Daoy (cell line): ENCODE measurements around the gene ARID4B. TPM values are rescaled to one million over a fixed set of nuclear protein-coding genes. Genes with fewer than 3 reads are reported as not detected.
"Not testable (repeated sequence)": the region's sequence is repeated elsewhere in the genome, so short reads cannot be mapped to it uniquely, and the experiment has no call there.

ENCODE experiments used
- DNase-seq: peaks from one replicate; pipeline ENCODE4 v3.0.0-alpha.2; 2015; ENCODE audit warnings: low read depth
- total RNA-seq: library from RNA; depleted of rRNA; stranded (reverse); fragments of >200 nt; shearing (Covaris generic); gene quantifications from 2 replicates; pipeline ENCODE4 v1.2.3, GENCODE V29; 2014

Gene ARID4B
- total RNA-seq, 1 experiment from 2014 or later = 18.7 TPM

DNA sequence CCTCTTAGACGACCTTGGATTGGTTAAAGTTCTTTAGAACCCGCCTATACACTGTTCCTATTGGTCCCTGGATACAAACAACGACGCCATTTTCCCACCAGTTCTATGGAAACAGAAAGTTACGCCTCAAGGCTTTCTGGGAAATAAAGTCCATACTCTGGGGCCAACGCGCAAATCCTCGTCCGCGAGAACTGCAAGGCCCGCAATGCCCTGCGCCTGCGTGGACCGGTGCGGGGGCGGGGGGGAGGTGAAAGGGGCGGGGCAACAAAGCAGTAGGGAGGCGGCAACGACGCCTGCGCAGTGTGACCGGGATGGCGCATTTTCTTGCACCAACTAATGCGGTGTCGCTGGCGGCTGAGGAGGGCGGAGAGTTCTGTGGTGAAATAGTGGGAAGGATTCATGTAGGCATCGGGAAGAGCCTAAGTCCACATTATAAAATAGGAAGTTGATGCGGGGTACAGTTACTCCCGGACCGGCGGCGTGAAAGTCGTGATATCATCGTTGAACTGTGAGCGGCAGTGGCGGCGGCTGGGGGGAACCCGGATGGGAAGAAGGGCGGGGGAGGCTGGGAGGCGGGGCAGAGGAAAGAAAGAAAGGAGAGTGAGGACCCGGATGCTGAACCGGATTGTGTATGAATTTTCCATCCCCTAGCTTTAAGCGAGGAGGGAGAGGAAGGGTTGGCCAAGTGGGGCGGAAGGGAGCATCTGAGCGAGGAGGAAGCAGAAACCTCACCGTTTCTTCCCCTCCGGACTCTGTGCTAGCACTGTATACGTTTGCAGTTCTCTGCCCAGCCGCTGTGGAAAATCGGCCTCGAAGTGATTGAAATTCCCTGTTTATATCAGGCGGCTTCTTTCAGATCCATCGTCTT is 526 bp upstream of the ARID4B start, which contains the start of gene GGPS1:
Gene GGPS1, plus strand, starts transcription at position 300 of the 868 bp plus-strand sequence. CDS start 6,695 bp downstream, outside the sequence.
- peak; percentile 99 for DNase-seq

- peak; percentile 54 for DNase-seq
Observed at GRCh38 chr1:235326719-235327558, 1.0 kb downstream of the ARID4B start.

GRCh38 chr1:235325854-235326253 is 2.1 kb downstream of the ARID4B start:
- no peak for DNase-seq

DNA sequence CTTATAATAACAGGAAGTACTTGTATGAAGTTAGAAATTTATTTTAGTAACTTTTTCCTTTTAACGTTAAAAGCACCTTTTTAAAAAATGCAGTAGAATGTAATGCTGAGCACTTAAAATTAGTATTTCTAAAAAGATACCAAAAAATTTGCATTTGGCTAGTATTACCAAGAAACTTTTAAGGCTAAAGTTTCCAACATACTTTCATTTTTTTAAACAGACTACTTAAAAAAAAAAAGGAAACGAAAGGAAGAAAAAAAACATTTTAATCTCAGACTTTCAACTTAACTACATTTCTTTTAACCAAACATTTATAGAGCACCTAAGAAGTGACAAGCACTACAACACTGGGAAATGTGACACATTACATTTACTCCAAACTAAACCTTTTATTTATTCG is 2.8 kb downstream of the ARID4B start:
- DNase-seq = no peak

DNA sequence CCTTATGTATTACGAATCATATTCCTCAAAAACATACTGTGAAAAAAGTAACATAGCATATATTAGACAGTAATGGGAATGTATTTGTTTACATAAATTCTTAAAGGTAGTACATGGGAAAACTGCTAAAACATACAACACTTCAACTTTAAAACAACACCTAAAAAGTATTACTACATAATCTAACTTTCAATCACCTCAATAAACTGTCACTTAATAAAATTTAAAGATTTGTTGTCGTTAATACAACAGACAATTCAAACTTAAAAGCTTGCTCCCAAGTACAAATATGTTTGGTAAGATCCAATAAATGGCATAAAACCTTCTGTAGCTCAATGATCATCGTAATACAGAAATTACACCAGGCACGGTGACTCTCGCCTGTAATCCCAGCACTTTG is 3.7 kb downstream of the ARID4B start:
- no peak for DNase-seq

GRCh38 chr1:235320521-235321179 is 7.3 kb downstream of the ARID4B start:
- DNase-seq = no peak

GRCh38 chr1:235319255-235319654 is 8.7 kb downstream of the ARID4B start:
- DNase-seq = no peak

DNA sequence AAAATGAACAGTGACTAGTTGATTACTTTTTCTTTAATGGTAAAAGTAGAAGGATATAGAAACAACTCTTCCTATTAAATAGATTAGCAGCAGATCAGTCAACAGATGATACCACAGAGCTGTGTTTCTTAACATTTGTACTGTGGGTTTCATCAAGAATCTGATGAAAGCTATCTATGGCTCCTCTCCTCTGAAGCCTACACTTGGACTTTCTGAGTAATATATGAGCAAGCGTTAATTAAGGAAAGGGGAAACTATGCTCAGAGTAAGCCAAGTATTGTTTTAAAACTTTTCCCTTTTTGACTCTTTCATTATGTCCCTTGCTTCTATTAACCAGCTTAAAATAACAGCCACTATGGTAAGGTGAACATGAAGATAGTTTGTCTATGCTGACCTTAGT is 10.8 kb downstream of the ARID4B start:
- DNase-seq = no peak

GRCh38 chr1:235315735-235316134 is 12.2 kb downstream of the ARID4B start:
- DNase-seq = no peak

- DNase-seq = no peak
Observed at GRCh38 chr1:235315173-235315572, 12.8 kb downstream of the ARID4B start.

- no peak for DNase-seq
Observed at GRCh38 chr1:235313931-235314678, 13.9 kb downstream of the ARID4B start.

GRCh38 chr1:235313262-235313661 is 14.7 kb downstream of the ARID4B start:
- no peak for DNase-seq

DNA sequence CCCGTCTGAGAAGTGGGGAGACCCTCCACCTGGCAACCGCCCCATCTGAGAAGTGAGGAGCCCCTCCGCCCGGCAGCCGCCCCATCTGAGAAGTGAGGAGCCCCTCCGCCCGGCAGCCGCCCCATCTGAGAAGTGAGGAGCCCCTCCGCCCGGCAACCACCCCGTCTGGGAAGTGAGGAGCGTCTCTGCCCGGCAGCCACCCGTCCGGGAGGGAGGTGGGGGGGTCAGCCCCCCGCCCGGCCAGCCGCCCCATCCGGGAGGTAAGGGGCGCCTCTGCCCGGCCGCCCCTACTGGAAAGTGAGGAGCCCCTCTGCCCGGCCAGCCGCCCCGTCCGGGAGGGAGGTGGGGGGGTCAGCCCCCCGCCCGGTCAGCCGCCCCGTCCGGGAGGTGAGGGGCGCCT is 18.8 kb downstream of the ARID4B start:
- DNase-seq = not testable (repeated sequence)

- DNase-seq = no peak
Observed at GRCh38 chr1:235307158-235308124, 20.5 kb downstream of the ARID4B start.

DNA sequence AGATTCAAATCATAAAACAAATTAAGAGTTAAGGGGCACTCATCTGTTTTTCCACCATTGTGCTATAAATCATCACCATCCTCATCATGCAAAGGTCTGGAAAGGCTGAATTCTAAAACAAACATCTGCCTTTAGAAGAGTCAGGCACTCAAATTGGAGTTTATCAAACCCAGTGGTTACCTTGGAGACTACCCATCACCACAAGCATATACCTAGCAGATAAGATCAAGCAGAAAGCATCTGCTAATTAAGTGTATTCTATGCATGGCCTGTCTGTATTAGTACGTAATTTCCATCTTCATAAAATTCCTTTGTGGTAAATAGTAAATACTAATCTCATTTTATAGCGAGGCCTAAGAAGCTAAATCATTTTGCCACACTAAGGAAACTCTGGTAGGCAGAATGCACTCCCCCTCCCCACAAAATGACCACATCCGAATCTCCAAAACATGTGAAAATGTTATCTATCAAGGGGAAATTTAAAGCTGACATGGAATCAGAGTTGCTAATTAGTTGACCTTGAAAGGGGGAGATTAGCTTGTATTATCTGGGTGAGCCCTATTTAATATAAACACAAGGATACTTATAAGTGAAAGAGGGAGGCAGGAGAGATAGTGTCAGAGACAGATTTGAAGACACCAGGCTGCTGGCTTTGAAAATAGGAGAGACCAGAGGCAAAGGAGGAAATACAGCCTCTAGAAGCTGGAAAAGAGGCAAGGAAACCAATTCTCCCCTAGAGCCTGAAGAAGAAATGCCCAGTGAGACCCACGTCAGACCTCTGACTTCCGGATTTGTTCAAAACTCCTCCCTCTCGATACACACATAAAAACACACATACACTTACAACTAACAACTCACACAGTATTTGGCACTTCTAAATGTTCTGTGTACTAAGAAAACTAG is 23.2 kb downstream of the ARID4B start:
- no peak for DNase-seq

DNA sequence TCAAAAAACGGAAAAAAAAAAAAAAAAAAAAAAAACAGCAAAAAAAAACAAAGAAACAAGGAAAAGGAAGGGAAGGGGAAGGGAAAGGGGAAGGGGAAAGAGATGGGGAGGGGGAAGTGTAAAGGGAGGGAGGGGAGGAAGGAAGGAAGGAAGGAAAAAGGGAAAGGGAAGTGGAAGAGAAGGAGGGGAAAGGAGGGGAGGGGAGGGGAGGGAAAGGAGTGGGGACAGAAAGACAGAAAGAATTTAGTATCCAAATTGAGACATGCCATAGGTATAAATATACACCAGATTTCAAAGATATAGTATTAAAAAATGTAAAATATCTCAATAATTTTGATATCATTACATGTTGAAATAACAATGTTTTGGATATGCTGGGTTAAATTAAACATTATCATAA is 25.8 kb downstream of the ARID4B start:
- no peak for DNase-seq

- no peak for DNase-seq
Observed at GRCh38 chr1:235299169-235299858, 28.7 kb downstream of the ARID4B start.

DNA sequence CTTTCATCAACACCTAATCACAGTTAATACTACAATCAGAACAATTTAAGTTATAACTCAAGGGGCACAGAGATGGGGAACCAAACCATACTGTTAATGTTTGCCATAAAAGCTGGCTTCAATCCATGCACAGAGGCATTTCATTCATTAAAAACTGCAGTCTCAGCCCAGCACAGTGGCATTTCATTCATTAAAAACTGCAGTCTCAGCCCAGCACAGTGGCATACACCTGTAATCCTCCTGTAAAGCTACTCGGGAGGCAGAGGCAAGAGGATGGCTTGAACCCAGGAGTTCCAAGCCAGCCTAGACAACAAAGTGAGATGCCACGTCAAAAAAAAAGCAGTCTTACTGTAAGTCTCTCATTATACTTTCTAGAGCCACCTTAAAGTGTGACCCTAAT is 29.2 kb downstream of the ARID4B start:
- DNase-seq = no peak

DNA sequence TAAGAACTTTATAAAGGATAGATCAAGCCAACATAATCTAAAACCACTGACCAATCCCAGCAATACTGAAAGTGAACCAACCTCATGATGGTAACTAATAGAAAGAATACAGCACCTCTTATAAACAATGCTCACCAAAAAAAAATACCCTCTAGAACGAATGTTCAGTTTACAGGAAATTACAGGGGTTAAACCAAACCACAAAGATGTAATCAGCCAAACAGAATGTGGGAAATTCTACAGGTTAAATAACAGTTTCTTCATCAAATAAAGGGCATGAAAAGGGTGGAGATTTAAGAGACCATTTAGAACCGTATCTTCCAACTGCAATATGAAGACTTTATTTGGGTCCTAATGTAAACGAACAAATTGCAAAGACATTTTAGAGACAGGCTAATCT is 30.4 kb downstream of the ARID4B start:
- DNase-seq = no peak
